Fibroblast of lung (primary cell): Measurements from ENCODE around the gene ERMP1. TPM values are rescaled to one million over a fixed set of nuclear protein-coding genes. Genes with fewer than 3 reads are reported as not detected.

Experiments
- DNase-seq, 2 donors: peaks; one replicate each; pipeline versions ENCODE4 v3.0.0 to v3.0.0-alpha.2; 2010; ENCODE audit warnings: low read depth in 2 of 2
- H2AFZ ChIP-seq: 2 replicates; pipeline ENCODE4 v1.5.1; 2012; ENCODE audit warnings: low read length, control low read depth, inconsistent platforms
- H3K27ac ChIP-seq: 2 replicates; pipeline ENCODE4 v1.5.1; 2011; ENCODE audit warnings: low read length, control low read depth; ENCODE audit not compliant: insufficient read depth
- H3K27me3 ChIP-seq: 2 replicates; pipeline ENCODE4 v1.5.1; 2011; ENCODE audit warnings: mild to moderate bottlenecking, low read length; ENCODE audit not compliant: control insufficient read depth, insufficient read depth
- H3K36me3 ChIP-seq: 2 replicates; pipeline ENCODE4 v1.5.1; 2011; ENCODE audit warnings: low read length; ENCODE audit not compliant: control insufficient read depth, insufficient read depth
- H3K4me1 ChIP-seq: 2 replicates; pipeline ENCODE4 v1.5.1; 2011; ENCODE audit warnings: low read length; ENCODE audit not compliant: control insufficient read depth, insufficient read depth; ENCODE audit errors: extremely low read depth
- H3K4me2 ChIP-seq: 2 replicates; pipeline ENCODE4 v1.5.1; 2011; ENCODE audit warnings: low read length, control low read depth; ENCODE audit not compliant: insufficient read depth; ENCODE audit errors: extremely low read depth
- H3K4me3 ChIP-seq, 4 experiments: fragments of 200-600 bp in 1 of 4; sonication (generic) in 1 of 4; replicated peaks in 1 of 4; 2 replicates each; pipeline ENCODE4 v1.5.1; 2011 to 2016; ENCODE audit warnings: low read length in 4 of 4, low read depth in 3 of 4, mild to moderate bottlenecking in 3 of 4, control low read depth in 2 of 4, inconsistent platforms in 1 of 4, mixed read lengths in 1 of 4; ENCODE audit not compliant: insufficient read depth in 1 of 4; ENCODE audit errors: control extremely low read depth in 1 of 4
- H3K79me2 ChIP-seq: 2 replicates; pipeline ENCODE4 v1.5.1; 2012; ENCODE audit warnings: mild to moderate bottlenecking, low read length, inconsistent platforms; ENCODE audit not compliant: control insufficient read depth, insufficient read depth
- H3K9ac ChIP-seq: 2 replicates; pipeline ENCODE4 v1.5.1; 2011; ENCODE audit warnings: mild to moderate bottlenecking, low read length, control low read depth; ENCODE audit not compliant: insufficient read depth
- H3K9me3 ChIP-seq: 2 replicates; pipeline ENCODE4 v1.5.1; 2012; ENCODE audit warnings: low read depth, low read length; ENCODE audit not compliant: control insufficient read depth, insufficient read depth
- H4K20me1 ChIP-seq: 2 replicates; pipeline ENCODE4 v1.5.1; 2011; ENCODE audit warnings: low read length; ENCODE audit not compliant: control insufficient read depth, insufficient read depth; ENCODE audit errors: extremely low read depth
- CTCF ChIP-seq, 2 donors: IDR thresholded peaks in 1 of 2; conservative IDR thresholded peaks in 1 of 2; 1 replicate in 1 of 2; 2 replicates in 1 of 2; pipeline ENCODE4 v1.5.1; 2011 to 2012; ENCODE audit warnings: low read length in 2 of 2, control low read depth in 1 of 2, inconsistent platforms in 1 of 2, low read depth in 1 of 2, mild to moderate bottlenecking in 1 of 2
- EZH2 ChIP-seq: IDR thresholded peaks from 2 replicates; pipeline ENCODE4 v1.5.1; 2012; ENCODE audit warnings: low read length, control low read depth, mild to moderate bottlenecking; ENCODE audit errors: missing control alignments
- polyA plus RNA-seq, 2 donors: library from polyadenylated mRNA; depleted of rRNA in 1 of 2; stranded (reverse) in 1 of 2; unstranded in 1 of 2; fragments of >200 nt; gene quantifications; 2 replicates each; pipeline ENCODE4 v1.2.1, GENCODE V29; 2011 to 2012; ENCODE audit warnings: missing spikeins in 1 of 2
- total RNA-seq: library from RNA; depleted of rRNA; stranded (reverse); fragments of >200 nt; gene quantifications from 2 replicates; pipeline ENCODE4 v1.2.1, GENCODE V29; 2014

Gene ERMP1
- total and polyA plus RNA-seq, 2 donors (not counting 1 experiment from before 2014, with no cell fraction given): 9.4 to 25.4 TPM

- Histone ChIP-seq H3K27ac (no peak overlapping the region), H3K27me3 (no peaks in the 10 kb centered on the region), H3K4me1 (no peaks in the 10 kb centered on the region), H3K9me3 (no peaks in the 10 kb centered on the region), H3K4me2 (no peak overlapping the region), H3K4me3 (no peak overlapping the region), H3K36me3 (no peaks in the 10 kb centered on the region), H3K9ac (no peak overlapping the region), H4K20me1 (no peaks in the 10 kb centered on the region), H3K79me2 (no peaks in the 10 kb centered on the region), H2AFZ (no peak overlapping the region)
- no peak for DNase-seq
- TF ChIP-seq CTCF (conservative IDR thresholded peaks at IDR 0.05 in 1 of 2, IDR thresholded peaks at IDR 0.05 in 1 of 2; ENCODE audit: low read depth in 1 of 2, low read length in 2 of 2) (no peak), EZH2 (no peak)
Observed at GRCh38 chr9:5820425-5820824, 12.5 kb downstream of the ERMP1 start.

- H4K20me1 ChIP-seq: no peaks in the 10 kb centered on the region
- no peak overlapping the region for H3K4me3 ChIP-seq
- no peaks in the 10 kb centered on the region for H3K27me3 ChIP-seq
- no peaks in the 10 kb centered on the region for H3K4me1 ChIP-seq
- no peaks in the 10 kb centered on the region for H3K9me3 ChIP-seq
- no peak overlapping the region for H3K4me2 ChIP-seq
- TF ChIP-seq EZH2 (no peak), CTCF (conservative IDR thresholded peaks at IDR 0.05 in 1 of 2, IDR thresholded peaks at IDR 0.05 in 1 of 2; ENCODE audit: low read depth in 1 of 2, low read length in 2 of 2) (no peak)
- H3K27ac ChIP-seq: no peak overlapping the region
- H3K9ac ChIP-seq: no peak overlapping the region
- DNase-seq: no peak
- no peaks in the 10 kb centered on the region for H3K36me3 ChIP-seq
- no peaks in the 10 kb centered on the region for H3K79me2 ChIP-seq
- no peak overlapping the region for H2AFZ ChIP-seq
Observed at GRCh38 chr9:5819174-5819573, 13.7 kb downstream of the ERMP1 start.

- Histone ChIP-seq H2AFZ (no peak overlapping the region), H3K9ac (no peak overlapping the region), H4K20me1 (no peaks in the 10 kb centered on the region), H3K4me1 (no peaks in the 10 kb centered on the region), H3K4me3 (no peak overlapping the region), H3K27me3 (no peaks in the 10 kb centered on the region), H3K79me2 (no peaks in the 10 kb centered on the region), H3K27ac (no peak overlapping the region), H3K9me3 (no peaks in the 10 kb centered on the region), H3K36me3 (no peaks in the 10 kb centered on the region), H3K4me2 (no peak overlapping the region)
- TF ChIP-seq CTCF (conservative IDR thresholded peaks at IDR 0.05 in 1 of 2, IDR thresholded peaks at IDR 0.05 in 1 of 2; ENCODE audit: low read depth in 1 of 2, low read length in 2 of 2) (no peak), EZH2 (no peak)
- DNase-seq: no peak
Observed at GRCh38 chr9:5818424-5819142, 14.3 kb downstream of the ERMP1 start.
